CD4-positive, alpha-beta T cell (primary cell): ENCODE measurements around the gene CFAP47. TPM values are rescaled to one million over a fixed set of nuclear protein-coding genes. Genes with fewer than 3 reads are reported as not detected.

Source experiments
- ATAC-seq: fragments of 200-7000 bp; cut with Tn5 transposase; one replicate; pipeline ENCODE4 v1.10.0; 2022; ENCODE audit warnings: mild to moderate bottlenecking; ENCODE audit not compliant: poor library complexity
- CTCF ChIA-PET: fragments of 350-600 bp; sonication (Branson Sonifier 250); formaldehyde crosslinking; loops from one replicate; lab custom pipeline; 2021; ENCODE audit warnings: antibody characterized with exemption, inconsistent platforms; lab: Charles Lee
- POLR2A ChIA-PET: fragments of 350-600 bp; sonication (Branson Sonifier 250); formaldehyde crosslinking; loops from one replicate; lab custom pipeline; 2021; ENCODE audit warnings: antibody characterized with exemption, inconsistent platforms; lab: Charles Lee
- DNase-seq, 14 experiments: peaks; one replicate each; pipeline ENCODE4 v3.0.0-alpha.2; 2013 to 2020; ENCODE audit warnings: mixed read lengths in 2 of 14
- H3K27ac ChIP-seq, 2 donors: one replicate each; pipeline versions ENCODE4 v1.5.1 to v1.7.0; 2013; ENCODE audit warnings: low read length in 2 of 2, low read depth in 1 of 2, mild to moderate bottlenecking in 1 of 2
- H3K27me3 ChIP-seq, 2 experiments: 1 replicate in 1 of 2; 2 replicates in 1 of 2; pipeline versions ENCODE4 v1.6.1 to v1.7.0; 2013; ENCODE audit warnings: low read length in 2 of 2, control low read depth in 1 of 2, mild to moderate bottlenecking in 1 of 2, moderate library complexity in 1 of 2; ENCODE audit not compliant: insufficient read depth in 2 of 2, control insufficient read depth in 1 of 2
- H3K36me3 ChIP-seq: one replicate; pipeline ENCODE4 v1.6.1; 2013; ENCODE audit warnings: low read length, control low read depth; ENCODE audit not compliant: insufficient read depth
- H3K4me1 ChIP-seq: one replicate; pipeline ENCODE4 v1.6.1; 2013; ENCODE audit warnings: low read length, control low read depth; ENCODE audit not compliant: insufficient read depth
- H3K4me3 ChIP-seq: one replicate; pipeline ENCODE4 v1.5.1; 2013; ENCODE audit warnings: mild to moderate bottlenecking, low read length, moderate library complexity
- H3K9me3 ChIP-seq, 2 experiments: 1 replicate in 1 of 2; 2 replicates in 1 of 2; pipeline versions ENCODE4 v1.6.1 to v1.7.0; 2013; ENCODE audit warnings: low read length in 2 of 2, mild to moderate bottlenecking in 2 of 2, control low read depth in 1 of 2, moderate library complexity in 1 of 2; ENCODE audit not compliant: control insufficient read depth in 1 of 2, insufficient read depth in 1 of 2
- H3K27ac Mint-ChIP-seq: one replicate; pipeline ENCODE4 v1.8.0; 2020; ENCODE audit warnings: mixed read lengths
- H3K27me3 Mint-ChIP-seq: one replicate; pipeline ENCODE4 v1.8.0; 2021; ENCODE audit warnings: mixed read lengths
- H3K36me3 Mint-ChIP-seq: one replicate; pipeline ENCODE4 v1.8.0; 2021; ENCODE audit warnings: low read depth, mixed read lengths
- H3K4me1 Mint-ChIP-seq: one replicate; pipeline ENCODE4 v1.8.0; 2021; ENCODE audit warnings: low read depth, mixed read lengths
- H3K4me3 Mint-ChIP-seq: one replicate; pipeline ENCODE4 v1.8.0; 2020; ENCODE audit warnings: mild to moderate bottlenecking, mixed read lengths
- H3K9me3 Mint-ChIP-seq: one replicate; pipeline ENCODE4 v1.8.0; 2020; ENCODE audit warnings: mixed read lengths
- intact Hi-C, 2 experiments: fragments of 100-400 bp; cut with DNase I in 1 of 2; cut with micrococcal nuclease in 1 of 2; formaldehyde crosslinking; loops; one replicate each; pipeline versions ENCODE4 v1.15.1 to v1.9.0; 2023 to 2025; cut with DNase I, micrococcal nuclease
- polyA plus RNA-seq, 2 donors: library from polyadenylated mRNA; unstranded; fragments of 120-200 nt; gene quantifications; one replicate each; pipeline ENCODE4 v1.2.1, GENCODE V29; 2013
- total RNA-seq, 174 experiments: library from RNA in 2 of 174; stranded (reverse) in 2 of 174; gene quantifications; one replicate each; pipeline ENCODE4 v1.2.3 and lab custom pipeline; 2021 to 2026
- TF ChIP-seq, protein P1 (sequence below): fragments of 200-600 bp; IDR thresholded peaks from one replicate; pipeline ENCODE4 v1.8.0; 2022; ENCODE audit warnings: antibody characterized with exemption, mild to moderate bottlenecking

The CFAP47 gene, protein sequence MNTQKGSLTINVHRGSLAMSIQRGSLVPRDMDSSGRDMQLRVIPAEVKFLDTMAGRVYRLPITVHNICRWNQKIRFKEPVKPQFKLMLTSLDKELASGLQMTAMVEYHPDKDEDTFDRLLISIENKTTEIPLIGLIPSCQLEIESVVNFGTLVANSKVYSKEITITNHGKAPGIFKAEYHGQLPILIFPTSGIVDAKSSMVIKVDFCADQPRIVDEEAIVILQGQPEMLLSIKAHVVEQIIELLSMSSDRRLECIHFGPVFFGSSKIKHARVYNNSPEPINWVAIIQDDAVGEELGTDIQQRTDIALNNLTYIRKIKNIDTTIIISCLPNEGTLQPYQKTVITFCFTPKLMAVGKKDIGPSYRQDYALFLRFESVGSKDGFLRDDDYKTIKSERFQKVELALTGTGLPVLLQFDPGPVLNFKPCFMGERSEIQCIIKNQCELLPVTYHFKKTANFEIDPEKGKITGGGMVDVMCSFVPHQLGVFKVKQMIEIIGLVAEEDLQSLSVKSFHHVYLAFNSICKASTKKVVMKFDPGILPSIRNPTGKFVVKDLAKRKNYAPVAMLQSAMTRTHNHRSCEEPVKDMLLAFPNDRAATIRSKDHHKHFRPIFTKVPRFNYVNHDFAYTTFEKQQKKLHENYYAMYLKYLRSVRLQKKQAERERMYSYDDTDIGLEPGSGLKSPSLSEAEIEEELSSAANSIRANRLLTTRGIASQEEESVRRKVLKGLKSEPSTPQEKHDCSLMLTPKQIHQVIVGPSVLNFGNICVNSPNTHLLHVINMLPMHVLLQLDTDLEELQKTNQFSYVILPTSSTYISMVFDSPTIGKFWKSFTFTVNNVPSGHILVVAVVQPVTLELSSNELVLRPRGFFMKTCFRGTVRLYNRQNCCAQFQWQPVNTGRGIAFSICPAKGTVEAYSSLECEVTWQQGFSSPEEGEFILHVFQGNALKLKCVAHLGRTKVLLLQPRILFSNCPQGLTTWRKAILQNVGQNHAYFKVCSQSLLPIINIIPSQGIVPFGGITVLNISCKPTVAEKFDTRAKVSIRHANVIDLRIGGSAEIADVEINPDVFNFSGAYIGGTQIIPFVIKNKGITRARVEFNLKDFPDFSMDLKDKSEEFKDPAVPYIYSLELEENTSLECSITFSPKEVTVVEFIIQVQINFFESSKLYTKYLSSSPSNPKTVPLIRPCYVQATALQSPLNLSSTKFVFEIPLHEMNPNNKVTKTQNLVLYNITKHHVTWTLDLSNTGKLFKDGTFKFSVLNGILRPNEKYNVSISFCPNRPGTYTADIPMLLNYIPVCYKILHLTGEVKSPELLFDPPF (N-terminal part only)
- total RNA-seq (not detected), total RNA-seq (lab: John Stamatoyannopoulos, UW) (0 to 0.14 (median 0) reads per million in 172 experiments)
- not detected for polyA plus RNA-seq (2013, experiment 1 of 2)
- not detected for polyA plus RNA-seq (2013, experiment 2 of 2)

DNA sequence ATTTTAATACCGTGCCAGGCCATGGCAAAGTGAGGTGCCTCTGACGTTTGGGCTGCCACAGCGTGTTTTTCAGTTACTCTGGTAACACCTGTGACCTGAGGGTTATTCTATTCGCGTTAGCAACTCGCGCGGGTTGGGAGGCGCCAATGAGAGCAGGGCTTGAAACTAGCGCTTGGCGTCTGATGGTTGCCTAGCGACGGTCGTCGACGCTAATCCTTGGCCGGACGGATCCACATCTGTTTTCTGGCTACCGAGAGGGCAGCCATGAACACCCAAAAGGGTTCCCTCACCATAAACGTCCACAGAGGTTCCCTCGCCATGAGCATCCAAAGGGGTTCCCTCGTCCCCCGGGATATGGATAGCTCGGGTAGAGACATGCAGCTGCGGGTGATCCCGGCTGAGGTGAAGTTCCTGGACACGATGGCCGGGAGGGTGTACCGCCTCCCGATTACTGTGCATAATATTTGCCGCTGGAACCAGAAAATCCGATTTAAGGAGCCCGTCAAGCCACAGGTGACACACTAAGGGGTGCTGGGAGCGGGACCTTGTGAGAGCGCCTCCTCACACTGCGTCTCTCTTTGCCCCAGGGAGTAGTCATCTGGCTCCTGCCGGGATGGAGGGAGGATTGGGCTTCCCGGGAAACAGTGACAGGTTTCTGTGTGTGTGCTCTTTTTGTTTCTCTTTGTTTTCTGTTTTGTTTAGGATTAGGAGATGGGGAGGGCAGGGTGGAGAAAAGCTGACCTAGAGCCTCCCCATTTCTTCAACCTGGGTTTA is at the start of gene CFAP47:
Gene CFAP47, plus strand, starts transcription at position 199 of the 774 bp plus-strand sequence. Its CDS starts 66 bp downstream, at position 265.
- Mint-ChIP-seq H3K27ac (no peak within 1 kb of the TSS), H3K27me3 (no peaks in the 10 kb centered on the region), H3K4me3 (no peak within 1 kb of the TSS), H3K9me3 (peaks cover 4% of the 10 kb centered on the region), H3K4me1 (no peaks in the 10 kb centered on the region), H3K36me3 (no peaks in the 10 kb centered on the region)
- no peaks in the 10 kb centered on the region for H3K27me3 ChIP-seq
- intact Hi-C loops = no loop called here
- H3K27ac ChIP-seq = no peak within 1 kb of the TSS
- H3K9me3 ChIP-seq = peaks cover 0 to 8% of the 10 kb centered on the region in 2 experiments
- H3K4me1 ChIP-seq = no peaks in the 10 kb centered on the region
- no peak within 1 kb of the TSS for H3K4me3 ChIP-seq
- TF ChIP-seq, protein P1, sequence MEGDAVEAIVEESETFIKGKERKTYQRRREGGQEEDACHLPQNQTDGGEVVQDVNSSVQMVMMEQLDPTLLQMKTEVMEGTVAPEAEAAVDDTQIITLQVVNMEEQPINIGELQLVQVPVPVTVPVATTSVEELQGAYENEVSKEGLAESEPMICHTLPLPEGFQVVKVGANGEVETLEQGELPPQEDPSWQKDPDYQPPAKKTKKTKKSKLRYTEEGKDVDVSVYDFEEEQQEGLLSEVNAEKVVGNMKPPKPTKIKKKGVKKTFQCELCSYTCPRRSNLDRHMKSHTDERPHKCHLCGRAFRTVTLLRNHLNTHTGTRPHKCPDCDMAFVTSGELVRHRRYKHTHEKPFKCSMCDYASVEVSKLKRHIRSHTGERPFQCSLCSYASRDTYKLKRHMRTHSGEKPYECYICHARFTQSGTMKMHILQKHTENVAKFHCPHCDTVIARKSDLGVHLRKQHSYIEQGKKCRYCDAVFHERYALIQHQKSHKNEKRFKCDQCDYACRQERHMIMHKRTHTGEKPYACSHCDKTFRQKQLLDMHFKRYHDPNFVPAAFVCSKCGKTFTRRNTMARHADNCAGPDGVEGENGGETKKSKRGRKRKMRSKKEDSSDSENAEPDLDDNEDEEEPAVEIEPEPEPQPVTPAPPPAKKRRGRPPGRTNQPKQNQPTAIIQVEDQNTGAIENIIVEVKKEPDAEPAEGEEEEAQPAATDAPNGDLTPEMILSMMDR = no peak
- POLR2A ChIA-PET = no interaction called here
- DNase-seq = no peak
- CTCF ChIA-PET = no interaction called here
- ATAC-seq = no peak
- no peaks in the 10 kb centered on the region for H3K36me3 ChIP-seq

DNA sequence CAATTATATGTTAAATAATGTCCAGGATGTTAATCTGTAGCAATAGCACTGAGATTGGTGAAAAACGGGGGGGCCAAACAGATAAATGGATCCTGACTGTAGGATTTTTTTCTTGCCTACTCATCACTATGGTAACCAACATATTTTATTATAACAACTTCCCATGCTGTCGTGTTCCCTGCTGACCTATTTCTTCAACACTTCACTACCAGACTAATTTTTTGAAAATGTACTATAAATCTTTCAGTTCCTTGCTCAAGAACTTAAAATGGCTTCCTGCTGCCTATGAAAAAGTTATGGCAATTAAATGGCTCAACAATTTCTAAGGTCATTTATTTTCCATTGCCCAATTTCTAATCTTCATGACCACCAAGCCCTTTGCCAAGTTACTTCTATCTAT is 38.9 kb upstream of the CFAP47 start:
- TF ChIP-seq, protein P1 = no peak
- H3K4me1 ChIP-seq = no peaks in the 10 kb centered on the region
- no peaks in the 10 kb centered on the region for H3K27me3 ChIP-seq
- H3K4me3 ChIP-seq = no peak overlapping the region
- Mint-ChIP-seq H3K4me3 (no peak overlapping the region), H3K36me3 (no peaks in the 10 kb centered on the region), H3K27me3 (no peaks in the 10 kb centered on the region), H3K27ac (no peak overlapping the region), H3K9me3 (no peaks in the 10 kb centered on the region), H3K4me1 (no peaks in the 10 kb centered on the region)
- DNase-seq = no peak
- ChIA-PET CTCF (no interaction called here), POLR2A (no interaction called here)
- H3K9me3 ChIP-seq = no peaks in the 10 kb centered on the region
- ATAC-seq = no peak
- H3K36me3 ChIP-seq = no peaks in the 10 kb centered on the region
- intact Hi-C loops = loop anchor here in 1 of 2 experiments (10.0 kb wide), 1 partner anchor 64 kb away; no protein-coding TSS in a partner anchor
- no peak overlapping the region for H3K27ac ChIP-seq
